K562 (cell line): ENCODE results near the gene ANKRD11. TPM values are rescaled to one million over a fixed set of nuclear protein-coding genes. Genes with fewer than 3 reads are reported as not detected.

Source experiments
- ATAC-seq: fragments of 200-7000 bp; cut with Tn5 transposase; 3 replicates; pipeline ENCODE4 v1.9.1; 2020; ENCODE audit warnings: moderate library complexity
- BruUV-seq: library from RNA; stranded (reverse); fragments of 400-500 nt; replicated peaks from 2 replicates; lab custom pipeline; 2021; lab: Mats Ljungman, UMichigan
- CTCF ChIA-PET: fragments of 300-600 bp; formaldehyde crosslinking; extraction: SDS; loops from one replicate; lab custom pipeline; 2021; ENCODE audit warnings: low intra/inter-chr PET ratio; lab: Yijun Ruan, JAX
- POLR2A ChIA-PET: fragments of 300-600, 350-650 bp; sonication (Branson Sonifier 250); formaldehyde crosslinking; extraction: SDS; loops from one replicate; lab custom pipeline; 2021; ENCODE audit warnings: antibody characterized with exemption, inconsistent platforms; lab: Yijun Ruan, JAX
- DNase-seq, 4 experiments: peaks; one replicate each; pipeline versions ENCODE4 v3.0.0 to v3.0.0-alpha.2; 2011 to 2018; ENCODE audit warnings: low spot score in 3 of 4, mixed read lengths in 3 of 4; ENCODE audit errors: extremely low read depth in 1 of 4
- FAIRE-seq: peaks from 2 replicates; lab custom pipeline; 2011; peaks lifted over from hg19 to GRCh38; lab: Jason Lieb, UNC
- H2AFZ ChIP-seq: 2 replicates; pipeline ENCODE4 v1.6.0; 2011; ENCODE audit warnings: low read depth, low read length, control low read depth, inconsistent platforms
- H3K27ac ChIP-seq: fragments of 200-600 bp; 3 replicates; pipeline ENCODE4 v1.8.0; 2011; ENCODE audit warnings: low read depth, mild to moderate bottlenecking, control low read depth, inconsistent platforms, low read length, moderate library complexity, mixed read lengths; ENCODE audit errors: extremely low read depth
- H3K27me3 ChIP-seq, 2 experiments: fragments of 300-600 bp in 1 of 2; 2 replicates in 1 of 2; 3 replicates in 1 of 2; pipeline versions ENCODE4 v1.6.0 to v1.8.0; 2011; ENCODE audit warnings: inconsistent platforms in 2 of 2, low read length in 2 of 2, mild to moderate bottlenecking in 1 of 2, mixed read lengths in 1 of 2, moderate library complexity in 1 of 2; ENCODE audit not compliant: control insufficient read depth in 2 of 2, insufficient read depth in 2 of 2
- H3K36me3 ChIP-seq: fragments of 300-600 bp; 3 replicates; pipeline ENCODE4 v1.8.0; 2011; ENCODE audit warnings: mild to moderate bottlenecking, low read length, inconsistent platforms; ENCODE audit not compliant: control insufficient read depth, insufficient read depth
- H3K4me1 ChIP-seq, 2 experiments: fragments of 200-600 bp in 1 of 2; replicated peaks in 1 of 2; 2 replicates in 1 of 2; 3 replicates in 1 of 2; pipeline versions ENCODE4 v1.5.1 to v1.8.0; 2011; ENCODE audit warnings: inconsistent platforms in 2 of 2, low read length in 2 of 2, mild to moderate bottlenecking in 1 of 2, mixed read lengths in 1 of 2, moderate library complexity in 1 of 2; ENCODE audit not compliant: control insufficient read depth in 2 of 2, insufficient read depth in 2 of 2
- H3K4me2 ChIP-seq: 2 replicates; pipeline ENCODE4 v1.6.1; 2011; ENCODE audit warnings: low read length, control low read depth, inconsistent platforms, mixed read lengths; ENCODE audit not compliant: insufficient read depth
- H3K4me3 ChIP-seq: fragments of 200-600 bp; sonication (generic), shearing (Covaris generic); 2 replicates; pipeline ENCODE4 v1.5.1; 2016; ENCODE audit warnings: control low read depth, inconsistent platforms
- H3K79me2 ChIP-seq: fragments of 200-600 bp; 3 replicates; pipeline ENCODE4 v1.8.0; 2011; ENCODE audit warnings: low read length, inconsistent platforms; ENCODE audit not compliant: control insufficient read depth, insufficient read depth
- H3K9ac ChIP-seq, 2 experiments: 2 replicates each; pipeline versions ENCODE4 v1.6.0 to v1.6.1; 2011; ENCODE audit warnings: low read depth in 2 of 2, low read length in 2 of 2, control low read depth in 1 of 2, inconsistent platforms in 1 of 2, mild to moderate bottlenecking in 1 of 2, mixed read lengths in 1 of 2; ENCODE audit not compliant: insufficient read depth in 1 of 2
- H3K9me1 ChIP-seq: one replicate; pipeline ENCODE4 v1.6.0; 2011; ENCODE audit warnings: inconsistent platforms, mild to moderate bottlenecking, low read length, moderate library complexity; ENCODE audit not compliant: control insufficient read depth, insufficient read depth
- H3K9me3 ChIP-seq: replicated peaks from 2 replicates; pipeline ENCODE4 v1.5.1; 2011; ENCODE audit warnings: low read depth, low read length, inconsistent platforms; ENCODE audit not compliant: control insufficient read depth, insufficient read depth
- H4K20me1 ChIP-seq: replicated peaks from 2 replicates; pipeline ENCODE4 v1.6.1; 2011; ENCODE audit warnings: low read length, inconsistent platforms, mixed read lengths; ENCODE audit not compliant: control insufficient read depth, insufficient read depth
- CCAR2 ChIP-seq: fragments of 200-400 bp; formaldehyde crosslinking; IDR thresholded peaks from 2 replicates; pipeline ENCODE4 v1.6.1; 2017; ENCODE audit warnings: mild to moderate bottlenecking, low read depth, low read length
- POLR2AphosphoS5 ChIP-seq: IDR thresholded peaks from 2 replicates; pipeline ENCODE4 v1.6.1; 2011; ENCODE audit warnings: mild to moderate bottlenecking, low read depth, low read length, moderate library complexity; ENCODE audit not compliant: control insufficient read depth, insufficient read depth
- POLR2G ChIP-seq: fragments of 200-400 bp; formaldehyde crosslinking; IDR thresholded peaks from 2 replicates; pipeline ENCODE4 v1.6.1; 2017; ENCODE audit warnings: low read depth, mild to moderate bottlenecking, antibody characterized with exemption, low read length, moderate library complexity
- PYGO2 ChIP-seq: fragments of 450-650 bp; IDR thresholded peaks from 2 replicates; pipeline ENCODE4 v1.6.1; 2016; ENCODE audit warnings: mild to moderate bottlenecking, missing genetic modification characterization, moderate library complexity, missing compliant biosample characterization
- RBM22 ChIP-seq: fragments of 200-400 bp; formaldehyde crosslinking; IDR thresholded peaks from 2 replicates; pipeline ENCODE4 v1.6.1; 2018; ENCODE audit warnings: low read length, low read depth; ENCODE audit not compliant: poor library complexity, severe bottlenecking
- STAT5B ChIP-seq: fragments of 250-450 bp; sonication (Bioruptor Pico); IDR thresholded peaks from 2 replicates; pipeline ENCODE4 v1.8.0; 2021; ENCODE audit warnings: mild to moderate bottlenecking, inconsistent platforms
- ZNF12 ChIP-seq: sonication (generic); formaldehyde crosslinking; IDR thresholded peaks from 2 replicates; pipeline ENCODE4 v1.4.0; 2020; ENCODE audit warnings: mild to moderate bottlenecking, missing genetic modification reagents
- ZNF512 ChIP-seq: IDR thresholded peaks from 2 replicates; pipeline ENCODE4 v1.6.1; 2016; ENCODE audit warnings: missing genetic modification characterization, missing compliant biosample characterization
- ZNF780A ChIP-seq: fragments of 250-450 bp; sonication (Bioruptor Pico); IDR thresholded peaks from 2 replicates; pipeline ENCODE4 v1.5.0; 2021; ENCODE audit warnings: mild to moderate bottlenecking
- WGBS: fragments of 100-300 bp; shearing (Covaris generic); methylation state at CpG from one replicate; pipeline ENCODE4 v1.1.6; 2016; ENCODE audit warnings: low coverage, mixed read lengths; ENCODE audit not compliant: insufficient coverage; ENCODE audit errors: missing lambda C conversion rate; 5-methylcytosine and 5-hydroxymethylcytosine counted together
- in situ Hi-C: fragments of 300-500 bp; cut with MboI; formaldehyde crosslinking; loops from 4 replicates; pipeline ENCODE4 v1.15.0; 2018; ENCODE audit warnings: inconsistent platforms, mixed read lengths
- intact Hi-C: fragments of 100-400 bp; cut with micrococcal nuclease; formaldehyde crosslinking; loops from 2 replicates; pipeline ENCODE4 v1.14.2; 2022
- polyA plus RNA-seq, 8 experiments: library from polyadenylated mRNA; depleted of rRNA in 4 of 8; stranded (reverse) in 5 of 8; unstranded in 3 of 8; fragments of >200 nt; fragmentation: Nextera tagmentation in 2 of 8; fragmentation: Illumina TruSeq in 1 of 8; extraction: Ambion mirVana in 2 of 8; extraction: Trizol in 1 of 8; gene quantifications; 2 replicates each; pipeline versions ENCODE4 v1.2.1 to v1.2.3, GENCODE V29; 2011 to 2014; ENCODE audit warnings: inconsistent platforms in 1 of 8, missing spikeins in 1 of 8
- total RNA-seq, 7 experiments: library from RNA; depleted of rRNA in 6 of 7; stranded (reverse); fragments of >200 nt in 6 of 7; fragmentation: Illumina TruSeq in 2 of 7; extraction: Trizol in 2 of 7; gene quantifications; 2 replicates each; pipeline versions ENCODE4 v1.2.1 to v1.2.3, GENCODE V29; 2011 to 2021; ENCODE audit warnings: low replicate concordance in 1 of 7

ANKRD11 gene
- total and polyA plus RNA-seq, 9 of the 15 experiments (the other 6 are each of a cell fraction or from before 2014, with no cell fraction given): 4.7 to 126 (median 31.7) TPM

GRCh38 chr16:89295071-89295900 lies 195.1 kb downstream of the ANKRD11 start:
- Histone ChIP-seq H3K4me1 (peaks cover 8 to 66% of the 10 kb centered on the region in 2 experiments; a peak in 4 of 5 replicates), H3K4me2 (no peak overlapping the region), H3K4me3 (no peak overlapping the region), H3K27ac (no peak overlapping the region), H3K27me3 (no peaks in the 10 kb centered on the region), H3K9me1 (peaks cover 18% of the 10 kb centered on the region)
- CTCF ChIA-PET: no interaction called here
- in situ Hi-C loops: no loop called here
- TF ChIP-seq POLR2G (peak; percentile 76), POLR2AphosphoS5 (no peak), RBM22 (peak; percentile 98)
- TF ChIP-seq, all 486 proteins: peak for 2
- Histone ChIP-seq H4K20me1 (peaks cover 46% of the 10 kb centered on the region), H3K79me2 (peaks cover 69% of the 10 kb centered on the region), H3K9me3 (no peaks in the 10 kb centered on the region), H3K36me3 (peaks cover 45% of the 10 kb centered on the region; the same call in 2 of the 3 replicates), H2AFZ (no peak overlapping the region), H3K9ac (peak overlapping the region in 1 of 2 experiments; percentile 61; a peak in 2 of 4 replicates)
- intact Hi-C loops: no loop called here
- no TSS peak for BruUV-seq
- DNase-seq (no peak), FAIRE-seq (no peak), ATAC-seq (no peak)
- WGBS: 98% methylated on average over 19 of the region's 24 CpGs
- POLR2A ChIA-PET: interaction anchor here (0.6 kb wide), 1 partner anchor 45 kb away, joined by 3 read pairs; no protein-coding TSS in a partner anchor

GRCh38 chr16:89294486-89294885 lies 195.9 kb downstream of the ANKRD11 start:
- BruUV-seq: no TSS peak
- Histone ChIP-seq H3K9me3 (no peaks in the 10 kb centered on the region), H3K79me2 (peaks cover 66% of the 10 kb centered on the region), H3K4me1 (peaks cover 8 to 62% of the 10 kb centered on the region in 2 experiments; a peak in 4 of 5 replicates), H3K9ac (peak overlapping the region in 1 of 2 experiments; percentile 69; a peak in 2 of 4 replicates), H2AFZ (no peak overlapping the region), H3K36me3 (peaks cover 39% of the 10 kb centered on the region; the same call in 2 of the 3 replicates), H3K4me2 (no peak overlapping the region), H3K4me3 (no peak overlapping the region), H4K20me1 (peaks cover 45% of the 10 kb centered on the region), H3K9me1 (peaks cover 16% of the 10 kb centered on the region), H3K27me3 (no peaks in the 10 kb centered on the region), H3K27ac (no peak overlapping the region)
- in situ Hi-C loops (no loop called here), intact Hi-C loops (no loop called here)
- 84% methylated on average over 11 of the region's 13 CpGs for WGBS
- CTCF ChIA-PET: no interaction called here
- no peak for ATAC-seq
- POLR2A ChIA-PET: interaction anchor here (0.7 to 2.4 kb wide), 5 partner anchors 9 to 180 kb away, joined by 3 to 14 read pairs (median 4); no protein-coding TSS in a partner anchor
- TF ChIP-seq ZNF12 (CRISPR knock-in tag): no peak
- TF ChIP-seq ZNF780A (CRISPR knock-in tag): no peak
- TF ChIP-seq PYGO2: no peak
- TF ChIP-seq CCAR2: no peak
- no peak for TF ChIP-seq ZNF512
- TF ChIP-seq STAT5B (CRISPR knock-in tag): no peak
- peak; percentile 76 for TF ChIP-seq RBM22
- peak; percentile 65 for TF ChIP-seq POLR2G
- DNase-seq: no peak
- FAIRE-seq: no peak
